Measurements from ENCODE around the gene FMN1.
"Not testable (repeated sequence)": the region's sequence is repeated elsewhere in the genome, so short reads cannot be mapped to it uniquely, and the experiment has no call there.

Gene FMN1

GRCh38 chr15:33084661-33085060, 109.9 kb downstream of the FMN1 start:
- 93% methylated on average over 4 of the region's 4 CpGs for WGBS, 2 experiments
- H3K4me1 ChIP-seq (ENCODE audit: control insufficient read depth, insufficient read depth, low read length): peaks cover 12% of the 10 kb centered on the region
- no peaks in the 10 kb centered on the region for H3K9me3 ChIP-seq (ENCODE audit: control insufficient read depth, low read length)
- H3K27ac ChIP-seq (ENCODE audit: insufficient read depth, low read depth, low read length, poor library complexity, severe bottlenecking): no peak overlapping the region
- H3K4me3 ChIP-seq (ENCODE audit: insufficient read depth, low read depth, low read length): no peak overlapping the region
- H3K36me3 ChIP-seq (ENCODE audit: control insufficient read depth, insufficient read depth, low read length): no peaks in the 10 kb centered on the region
- no peaks in the 10 kb centered on the region for H3K27me3 ChIP-seq (ENCODE audit: control insufficient read depth, insufficient read depth, low read length, poor library complexity, severe bottlenecking)

- WGBS, 2 experiments: 33 to 45% methylated on average over 6 of the region's 6 CpGs
- Histone ChIP-seq H3K27ac (ENCODE audit: insufficient read depth, low read depth, low read length, poor library complexity, severe bottlenecking) (no peak overlapping the region), H3K4me1 (ENCODE audit: control insufficient read depth, insufficient read depth, low read length) (peaks cover 12% of the 10 kb centered on the region), H3K36me3 (ENCODE audit: control insufficient read depth, insufficient read depth, low read length) (no peaks in the 10 kb centered on the region), H3K9me3 (ENCODE audit: control insufficient read depth, low read length) (no peaks in the 10 kb centered on the region), H3K4me3 (ENCODE audit: insufficient read depth, low read depth, low read length) (no peak overlapping the region), H3K27me3 (ENCODE audit: control insufficient read depth, insufficient read depth, low read length, poor library complexity, severe bottlenecking) (no peaks in the 10 kb centered on the region)
Measured at GRCh38 chr15:33083232-33084081, 111.1 kb downstream of the FMN1 start.

- no peaks in the 10 kb centered on the region for H3K27me3 ChIP-seq (ENCODE audit: control insufficient read depth, insufficient read depth, low read length, poor library complexity, severe bottlenecking)
- H3K27ac ChIP-seq (ENCODE audit: insufficient read depth, low read depth, low read length, poor library complexity, severe bottlenecking): peak overlapping the region; percentile 52
- no peak overlapping the region for H3K4me3 ChIP-seq (ENCODE audit: insufficient read depth, low read depth, low read length)
- 68 to 71% methylated on average over 3 to 4 of the region's 4 CpGs for WGBS, 2 experiments
- H3K9me3 ChIP-seq (ENCODE audit: control insufficient read depth, low read length): no peaks in the 10 kb centered on the region
- H3K4me1 ChIP-seq (ENCODE audit: control insufficient read depth, insufficient read depth, low read length): peaks cover 12% of the 10 kb centered on the region
- H3K36me3 ChIP-seq (ENCODE audit: control insufficient read depth, insufficient read depth, low read length): no peaks in the 10 kb centered on the region
Measured at GRCh38 chr15:33080006-33080405, 114.5 kb downstream of the FMN1 start.

- WGBS, 2 experiments: 94% methylated on average over 2 of the region's 2 CpGs
- H3K27ac ChIP-seq (ENCODE audit: insufficient read depth, low read depth, low read length, poor library complexity, severe bottlenecking): no peak overlapping the region
- H3K4me3 ChIP-seq (ENCODE audit: insufficient read depth, low read depth, low read length): no peak overlapping the region
- H3K27me3 ChIP-seq (ENCODE audit: control insufficient read depth, insufficient read depth, low read length, poor library complexity, severe bottlenecking): no peaks in the 10 kb centered on the region
- no peaks in the 10 kb centered on the region for H3K36me3 ChIP-seq (ENCODE audit: control insufficient read depth, insufficient read depth, low read length)
- peaks cover 13% of the 10 kb centered on the region for H3K4me1 ChIP-seq (ENCODE audit: control insufficient read depth, insufficient read depth, low read length)
- H3K9me3 ChIP-seq (ENCODE audit: control insufficient read depth, low read length): no peaks in the 10 kb centered on the region
Measured at GRCh38 chr15:33078607-33079006, 115.9 kb downstream of the FMN1 start.

- no peak overlapping the region for H3K4me3 ChIP-seq (ENCODE audit: insufficient read depth, low read depth, low read length)
Measured at GRCh38 chr15:33076937-33077336, 117.6 kb downstream of the FMN1 start.

GRCh38 chr15:33074942-33075341, 119.6 kb downstream of the FMN1 start:
- H3K4me3 ChIP-seq (ENCODE audit: insufficient read depth, low read depth, low read length): no peak overlapping the region
- H3K9me3 ChIP-seq (ENCODE audit: control insufficient read depth, low read length): no peaks in the 10 kb centered on the region
- 94 to 96% methylated on average over 3 of the region's 3 CpGs for WGBS, 2 experiments
- no peak overlapping the region for H3K27ac ChIP-seq (ENCODE audit: insufficient read depth, low read depth, low read length, poor library complexity, severe bottlenecking)
- H3K36me3 ChIP-seq (ENCODE audit: control insufficient read depth, insufficient read depth, low read length): no peaks in the 10 kb centered on the region
- H3K4me1 ChIP-seq (ENCODE audit: control insufficient read depth, insufficient read depth, low read length): peaks cover 9% of the 10 kb centered on the region
- H3K27me3 ChIP-seq (ENCODE audit: control insufficient read depth, insufficient read depth, low read length, poor library complexity, severe bottlenecking): no peaks in the 10 kb centered on the region

More at GRCh38 chr15:33076937-33077336, 117.6 kb downstream of the FMN1 start:
- WGBS, 2 experiments: 89 to 97% methylated on average over 4 to 5 of the region's 7 CpGs
- Histone ChIP-seq H3K27me3 (ENCODE audit: control insufficient read depth, insufficient read depth, low read length, poor library complexity, severe bottlenecking) (no peaks in the 10 kb centered on the region), H3K36me3 (ENCODE audit: control insufficient read depth, insufficient read depth, low read length) (no peaks in the 10 kb centered on the region), H3K9me3 (ENCODE audit: control insufficient read depth, low read length) (no peaks in the 10 kb centered on the region), H3K27ac (ENCODE audit: insufficient read depth, low read depth, low read length, poor library complexity, severe bottlenecking) (no peak overlapping the region), H3K4me1 (ENCODE audit: control insufficient read depth, insufficient read depth, low read length) (peaks cover 12% of the 10 kb centered on the region)

- Histone ChIP-seq H3K4me3 (ENCODE audit: insufficient read depth, low read depth, low read length) (no peak overlapping the region), H3K36me3 (ENCODE audit: control insufficient read depth, insufficient read depth, low read length) (no peaks in the 10 kb centered on the region), H3K9me3 (ENCODE audit: control insufficient read depth, low read length) (no peaks in the 10 kb centered on the region), H3K27me3 (ENCODE audit: control insufficient read depth, insufficient read depth, low read length, poor library complexity, severe bottlenecking) (no peaks in the 10 kb centered on the region), H3K27ac (ENCODE audit: insufficient read depth, low read depth, low read length, poor library complexity, severe bottlenecking) (no peak overlapping the region), H3K4me1 (ENCODE audit: control insufficient read depth, insufficient read depth, low read length) (peaks cover 9% of the 10 kb centered on the region)
- WGBS, 2 experiments: 79 to 80% methylated on average over 3 of the region's 3 CpGs
Measured at GRCh38 chr15:33074212-33074611, 120.3 kb downstream of the FMN1 start.

- Histone ChIP-seq H3K36me3 (ENCODE audit: control insufficient read depth, insufficient read depth, low read length) (no peaks in the 10 kb centered on the region), H3K4me1 (ENCODE audit: control insufficient read depth, insufficient read depth, low read length) (peaks cover 34% of the 10 kb centered on the region), H3K27me3 (ENCODE audit: control insufficient read depth, insufficient read depth, low read length, poor library complexity, severe bottlenecking) (no peaks in the 10 kb centered on the region), H3K27ac (ENCODE audit: insufficient read depth, low read depth, low read length, poor library complexity, severe bottlenecking) (no peak overlapping the region), H3K4me3 (ENCODE audit: insufficient read depth, low read depth, low read length) (no peak overlapping the region), H3K9me3 (ENCODE audit: control insufficient read depth, low read length) (no peaks in the 10 kb centered on the region)
- WGBS, 2 experiments: 90 to 93% methylated on average over 3 of the region's 3 CpGs
Measured at GRCh38 chr15:33071451-33071850, 123.1 kb downstream of the FMN1 start.

- H3K4me3 ChIP-seq (ENCODE audit: insufficient read depth, low read depth, low read length); H3K27me3 ChIP-seq (ENCODE audit: control insufficient read depth, insufficient read depth, low read length, poor library complexity, severe bottlenecking); H3K36me3 ChIP-seq (ENCODE audit: control insufficient read depth, insufficient read depth, low read length); H3K9me3 ChIP-seq (ENCODE audit: control insufficient read depth, low read length); H3K27ac ChIP-seq (ENCODE audit: insufficient read depth, low read depth, low read length, poor library complexity, severe bottlenecking): not testable (repeated sequence)
- WGBS, 2 experiments: 90 to 93% methylated on average over 16 of the region's 16 CpGs
- H3K4me1 ChIP-seq (ENCODE audit: control insufficient read depth, insufficient read depth, low read length): peaks cover 35% of the 10 kb centered on the region
Measured at GRCh38 chr15:33069903-33070302, 124.6 kb downstream of the FMN1 start.

- no peaks in the 10 kb centered on the region for H3K36me3 ChIP-seq (ENCODE audit: control insufficient read depth, insufficient read depth, low read length)
- H3K4me1 ChIP-seq (ENCODE audit: control insufficient read depth, insufficient read depth, low read length): peaks cover 35% of the 10 kb centered on the region
- H3K27me3 ChIP-seq (ENCODE audit: control insufficient read depth, insufficient read depth, low read length, poor library complexity, severe bottlenecking): no peaks in the 10 kb centered on the region
- no peak overlapping the region for H3K4me3 ChIP-seq (ENCODE audit: insufficient read depth, low read depth, low read length)
- H3K27ac ChIP-seq (ENCODE audit: insufficient read depth, low read depth, low read length, poor library complexity, severe bottlenecking): no peak overlapping the region
- H3K9me3 ChIP-seq (ENCODE audit: control insufficient read depth, low read length): no peaks in the 10 kb centered on the region
Measured at GRCh38 chr15:33069161-33069560, 125.4 kb downstream of the FMN1 start.
